Measurements from ENCODE around the gene AKAP8L.

DNA sequence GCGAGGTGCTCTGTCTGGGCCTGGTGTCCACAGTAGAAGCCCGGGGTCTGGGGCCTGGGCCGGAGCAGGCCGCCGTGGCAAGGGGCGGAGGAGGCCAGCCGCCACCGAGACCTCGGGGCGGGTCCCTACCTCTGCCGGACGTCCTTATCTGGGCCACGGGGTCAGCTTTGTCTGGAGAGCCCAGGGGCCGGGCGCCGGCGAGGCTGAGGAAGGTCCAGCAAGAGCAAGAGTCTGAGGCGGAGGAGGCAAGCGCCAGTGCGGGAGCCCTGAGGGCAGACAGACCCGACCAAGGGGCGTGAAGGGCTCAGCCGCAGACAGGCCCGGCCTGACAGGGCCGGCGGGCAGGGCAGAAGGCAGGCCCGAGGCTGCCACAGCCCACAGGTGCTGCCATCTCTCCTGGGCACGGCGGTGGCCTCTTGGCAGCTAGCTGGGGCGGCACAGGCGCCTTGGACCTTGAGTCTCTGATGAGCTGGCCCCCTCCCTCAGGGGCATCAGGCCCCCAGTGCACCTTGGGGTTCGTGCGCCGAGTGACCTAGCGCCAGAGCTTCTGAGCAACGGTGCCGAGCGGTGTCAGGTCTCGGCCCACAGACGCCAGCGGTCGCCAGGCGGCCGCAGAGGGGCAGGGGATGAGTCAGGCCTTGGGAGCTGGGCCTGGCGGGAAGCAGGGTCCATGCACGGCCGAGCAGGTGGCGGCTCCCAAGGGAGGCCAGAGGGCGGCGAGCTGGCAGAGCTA, 20.1 kb downstream of the AKAP8L start:
- TF ChIP-seq, protein P1, sequence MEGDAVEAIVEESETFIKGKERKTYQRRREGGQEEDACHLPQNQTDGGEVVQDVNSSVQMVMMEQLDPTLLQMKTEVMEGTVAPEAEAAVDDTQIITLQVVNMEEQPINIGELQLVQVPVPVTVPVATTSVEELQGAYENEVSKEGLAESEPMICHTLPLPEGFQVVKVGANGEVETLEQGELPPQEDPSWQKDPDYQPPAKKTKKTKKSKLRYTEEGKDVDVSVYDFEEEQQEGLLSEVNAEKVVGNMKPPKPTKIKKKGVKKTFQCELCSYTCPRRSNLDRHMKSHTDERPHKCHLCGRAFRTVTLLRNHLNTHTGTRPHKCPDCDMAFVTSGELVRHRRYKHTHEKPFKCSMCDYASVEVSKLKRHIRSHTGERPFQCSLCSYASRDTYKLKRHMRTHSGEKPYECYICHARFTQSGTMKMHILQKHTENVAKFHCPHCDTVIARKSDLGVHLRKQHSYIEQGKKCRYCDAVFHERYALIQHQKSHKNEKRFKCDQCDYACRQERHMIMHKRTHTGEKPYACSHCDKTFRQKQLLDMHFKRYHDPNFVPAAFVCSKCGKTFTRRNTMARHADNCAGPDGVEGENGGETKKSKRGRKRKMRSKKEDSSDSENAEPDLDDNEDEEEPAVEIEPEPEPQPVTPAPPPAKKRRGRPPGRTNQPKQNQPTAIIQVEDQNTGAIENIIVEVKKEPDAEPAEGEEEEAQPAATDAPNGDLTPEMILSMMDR (IDR thresholded peaks at IDR 0.05) = no peak
- TF ChIP-seq, protein P2, sequence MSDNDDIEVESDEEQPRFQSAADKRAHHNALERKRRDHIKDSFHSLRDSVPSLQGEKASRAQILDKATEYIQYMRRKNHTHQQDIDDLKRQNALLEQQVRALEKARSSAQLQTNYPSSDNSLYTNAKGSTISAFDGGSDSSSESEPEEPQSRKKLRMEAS (CRISPR knock-in tag; IDR thresholded peaks at IDR 0.05) = no peak
